ENCODE measurements around the gene CPLANE1.

The CPLANE1 gene

GRCh38 chr5:37132646-37133045, 116.5 kb downstream of the CPLANE1 start:
- H3K36me3 Mint-ChIP-seq (ENCODE audit: low read depth) = peaks cover 87% of the 10 kb centered on the region
- no peak for TF ChIP-seq CTCF (IDR thresholded peaks at IDR 0.05; ENCODE audit: unreplicated experiment in 3 of 3)
- H3K4me1 Mint-ChIP-seq = no peaks in the 10 kb centered on the region
- H3K27me3 Mint-ChIP-seq (ENCODE audit: low read depth) = no peaks in the 10 kb centered on the region
- no peak overlapping the region for H3K4me3 Mint-ChIP-seq
- no peak overlapping the region for H3K27ac Mint-ChIP-seq
- peaks cover 34% of the 10 kb centered on the region for H3K9me3 Mint-ChIP-seq

- Mint-ChIP-seq H3K4me1 (no peaks in the 10 kb centered on the region), H3K4me3 (no peak overlapping the region), H3K9me3 (no peaks in the 10 kb centered on the region), H3K36me3 (ENCODE audit: low read depth) (peaks cover 56% of the 10 kb centered on the region), H3K27ac (no peak overlapping the region), H3K27me3 (ENCODE audit: low read depth) (no peaks in the 10 kb centered on the region)
- no peak for TF ChIP-seq CTCF (IDR thresholded peaks at IDR 0.05; ENCODE audit: unreplicated experiment in 3 of 3)
Measured at GRCh38 chr5:37121465-37121864, 127.7 kb downstream of the CPLANE1 start.

- no peak overlapping the region for H3K4me3 Mint-ChIP-seq
- H3K4me1 Mint-ChIP-seq = no peaks in the 10 kb centered on the region
- H3K27ac Mint-ChIP-seq = no peak overlapping the region
- H3K27me3 Mint-ChIP-seq (ENCODE audit: low read depth) = no peaks in the 10 kb centered on the region
- peaks cover 58% of the 10 kb centered on the region for H3K36me3 Mint-ChIP-seq (ENCODE audit: low read depth)
- H3K9me3 Mint-ChIP-seq = no peaks in the 10 kb centered on the region
- no peak for TF ChIP-seq CTCF (IDR thresholded peaks at IDR 0.05; ENCODE audit: unreplicated experiment in 3 of 3)
Measured at GRCh38 chr5:37121027-37121426, 128.1 kb downstream of the CPLANE1 start.

- no peaks in the 10 kb centered on the region for H3K9me3 Mint-ChIP-seq
- no peak overlapping the region for H3K4me3 Mint-ChIP-seq
- H3K4me1 Mint-ChIP-seq = no peaks in the 10 kb centered on the region
- no peak overlapping the region for H3K27ac Mint-ChIP-seq
- peaks cover 55% of the 10 kb centered on the region for H3K36me3 Mint-ChIP-seq (ENCODE audit: low read depth)
- no peak for TF ChIP-seq CTCF (IDR thresholded peaks at IDR 0.05; ENCODE audit: unreplicated experiment in 3 of 3)
- H3K27me3 Mint-ChIP-seq (ENCODE audit: low read depth) = no peaks in the 10 kb centered on the region
Measured at GRCh38 chr5:37120270-37120669, 128.9 kb downstream of the CPLANE1 start.

GRCh38 chr5:37116359-37116758, 132.8 kb downstream of the CPLANE1 start:
- no peak for TF ChIP-seq CTCF (IDR thresholded peaks at IDR 0.05; ENCODE audit: unreplicated experiment in 3 of 3)
- no peaks in the 10 kb centered on the region for H3K27me3 Mint-ChIP-seq (ENCODE audit: low read depth)
- no peaks in the 10 kb centered on the region for H3K4me1 Mint-ChIP-seq
- H3K36me3 Mint-ChIP-seq (ENCODE audit: low read depth) = peaks cover 75% of the 10 kb centered on the region
- H3K9me3 Mint-ChIP-seq = no peaks in the 10 kb centered on the region
- H3K4me3 Mint-ChIP-seq = no peak overlapping the region
- H3K27ac Mint-ChIP-seq = no peak overlapping the region

- Mint-ChIP-seq H3K27me3 (ENCODE audit: low read depth) (no peaks in the 10 kb centered on the region), H3K4me1 (no peaks in the 10 kb centered on the region), H3K9me3 (no peaks in the 10 kb centered on the region), H3K27ac (no peak overlapping the region), H3K4me3 (no peak overlapping the region), H3K36me3 (ENCODE audit: low read depth) (peaks cover 78% of the 10 kb centered on the region)
- no peak for TF ChIP-seq CTCF (IDR thresholded peaks at IDR 0.05; ENCODE audit: unreplicated experiment in 3 of 3)
Measured at GRCh38 chr5:37112383-37112991, 136.7 kb downstream of the CPLANE1 start.
